DOHH2 (cell line): ENCODE data around the gene CIAO2B.

ENCODE experiments used
- H3F3A ChIP-seq: fragments of 200-600 bp; sonication (generic), shearing (Covaris generic); 2 replicates; pipeline ENCODE4 v1.6.0; 2016; ENCODE audit warnings: antibody characterized with exemption, mild to moderate bottlenecking; ENCODE audit not compliant: control insufficient read depth, insufficient read depth
- H3K27ac ChIP-seq: fragments of 200-600 bp; sonication (generic); 2 replicates; pipeline ENCODE4 v1.5.1; 2014; ENCODE audit warnings: low read depth, mild to moderate bottlenecking, low read length, moderate library complexity
- H3K27me3 ChIP-seq: fragments of 200-600 bp; sonication (generic); 2 replicates; pipeline ENCODE4 v1.6.1; 2014; ENCODE audit warnings: mild to moderate bottlenecking, low read length, mixed read lengths; ENCODE audit not compliant: control insufficient read depth
- H3K36me3 ChIP-seq: fragments of 200-600 bp; sonication (generic); 2 replicates; pipeline ENCODE4 v1.6.1; 2014; ENCODE audit warnings: mild to moderate bottlenecking, low read length, moderate library complexity, mixed read lengths; ENCODE audit not compliant: control insufficient read depth
- H3K4me1 ChIP-seq: fragments of 200-600 bp; sonication (generic); 2 replicates; pipeline ENCODE4 v1.6.1; 2014; ENCODE audit warnings: mild to moderate bottlenecking, low read length, mixed read lengths; ENCODE audit not compliant: control insufficient read depth
- H3K4me2 ChIP-seq: fragments of 200-600 bp; sonication (generic); 2 replicates; pipeline ENCODE4 v1.6.0; 2014; ENCODE audit warnings: mild to moderate bottlenecking, low read length, moderate library complexity
- H3K4me3 ChIP-seq: fragments of 200-600 bp; sonication (generic); 2 replicates; pipeline ENCODE4 v1.5.1; 2014; ENCODE audit warnings: mild to moderate bottlenecking, low read length, mixed read lengths
- H3K79me2 ChIP-seq: fragments of 200-600 bp; sonication (generic); 2 replicates; pipeline ENCODE4 v1.6.1; 2014; ENCODE audit warnings: mild to moderate bottlenecking, low read length, mixed read lengths; ENCODE audit not compliant: control insufficient read depth
- H3K9me2 ChIP-seq: fragments of 200-600 bp; sonication (generic); replicated peaks from 2 replicates; pipeline ENCODE4 v1.6.1; 2014; ENCODE audit warnings: mild to moderate bottlenecking, low read length, mixed read lengths; ENCODE audit not compliant: control insufficient read depth
- H3K9me3 ChIP-seq: fragments of 200-600 bp; sonication (generic); 2 replicates; pipeline ENCODE4 v1.6.1; 2014; ENCODE audit warnings: antibody characterized with exemption, low read length, mixed read lengths; ENCODE audit not compliant: control insufficient read depth, insufficient read depth
- H4K20me1 ChIP-seq: fragments of 200-600 bp; sonication (generic); 2 replicates; pipeline ENCODE4 v1.6.0; 2014; ENCODE audit warnings: low read depth, mild to moderate bottlenecking, antibody characterized with exemption, low read length, moderate library complexity; ENCODE audit not compliant: control insufficient read depth, insufficient read depth
- CTCF ChIP-seq: fragments of 200-600 bp; sonication (generic); IDR thresholded peaks from one replicate; pipeline ENCODE4 v1.5.1; 2014; ENCODE audit warnings: antibody characterized with exemption, mild to moderate bottlenecking, low read depth, low read length; ENCODE audit not compliant: poor library complexity, severe bottlenecking
- EZH2phosphoT487 ChIP-seq: fragments of 200-600 bp; sonication (generic); IDR thresholded peaks from 2 replicates; pipeline ENCODE4 v1.6.1; 2017; ENCODE audit warnings: borderline replicate concordance, mild to moderate bottlenecking, antibody characterized with exemption, low read length, moderate library complexity, mixed read lengths

CIAO2B gene

GRCh38 chr16:66923866-66924265, 10.3 kb downstream of the CIAO2B start:
- no peak overlapping the region for H3K27ac ChIP-seq

GRCh38 chr16:66923247-66923731, 10.9 kb downstream of the CIAO2B start:
- Histone ChIP-seq H3K27me3 (peaks cover 45% of the 10 kb centered on the region), H3K27ac (no peak overlapping the region), H3K79me2 (no peaks in the 10 kb centered on the region), H3K36me3 (no peaks in the 10 kb centered on the region), H3K4me2 (no peak overlapping the region), H3F3A (no peaks in the 10 kb centered on the region), H3K9me2 (no peaks in the 10 kb centered on the region), H3K4me3 (no peak overlapping the region), H3K9me3 (no peaks in the 10 kb centered on the region), H3K4me1 (no peaks in the 10 kb centered on the region), H4K20me1 (no peaks in the 10 kb centered on the region)
- TF ChIP-seq EZH2phosphoT487 (no peak), CTCF (no peak)

More at GRCh38 chr16:66923866-66924265, 10.3 kb downstream of the CIAO2B start:
- Histone ChIP-seq H3K4me1 (no peaks in the 10 kb centered on the region), H3K36me3 (no peaks in the 10 kb centered on the region), H3K27me3 (peaks cover 45% of the 10 kb centered on the region), H3K9me3 (no peaks in the 10 kb centered on the region), H3K79me2 (no peaks in the 10 kb centered on the region), H3F3A (no peaks in the 10 kb centered on the region), H3K4me2 (no peak overlapping the region), H3K4me3 (no peak overlapping the region), H3K9me2 (no peaks in the 10 kb centered on the region), H4K20me1 (no peaks in the 10 kb centered on the region)
- no peak for TF ChIP-seq EZH2phosphoT487
- no peak for TF ChIP-seq CTCF

DNA sequence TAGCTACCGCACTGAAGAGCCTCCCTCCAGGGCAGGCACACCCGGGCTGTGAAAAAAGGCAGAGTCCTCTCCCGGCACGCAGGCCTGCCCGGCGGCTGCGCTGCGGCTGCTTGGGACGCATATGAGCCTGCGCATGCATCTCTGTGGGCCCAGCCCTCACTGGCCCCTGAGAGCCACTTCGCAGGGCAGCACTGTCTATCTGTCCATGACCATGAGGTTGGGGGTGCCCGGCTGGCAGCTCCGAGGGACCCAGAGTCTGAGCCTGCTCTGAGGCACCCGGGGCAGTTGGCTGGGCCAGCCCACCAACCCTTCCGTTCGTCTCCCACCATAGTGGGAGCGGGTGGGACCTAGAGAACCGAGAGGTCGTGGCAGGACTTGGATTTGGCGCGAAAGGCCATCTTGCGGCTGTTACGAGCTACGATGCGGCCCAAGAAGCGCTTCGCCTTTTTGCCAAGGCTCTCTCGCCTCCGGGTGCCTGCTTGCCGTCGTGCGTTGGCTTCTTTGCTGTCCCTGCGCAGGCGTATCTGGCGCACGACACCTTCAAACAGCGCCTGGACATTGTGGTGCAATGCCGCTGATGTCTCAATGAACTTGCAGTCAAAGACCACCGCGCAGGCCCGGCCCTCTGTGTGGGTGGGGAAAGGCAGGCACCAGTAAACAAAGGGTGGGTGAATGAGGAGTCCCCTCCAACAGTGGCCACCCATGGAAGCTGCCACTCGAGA, 12.3 kb downstream of the CIAO2B start:
- Histone ChIP-seq H3F3A (no peaks in the 10 kb centered on the region), H3K27me3 (peaks cover 45% of the 10 kb centered on the region)

More for the DNA sequence above, 12.3 kb downstream of the CIAO2B start:
- H3K79me2 ChIP-seq: no peaks in the 10 kb centered on the region
- no peak overlapping the region for H3K27ac ChIP-seq
- H3K36me3 ChIP-seq: no peaks in the 10 kb centered on the region
- no peaks in the 10 kb centered on the region for H3K4me1 ChIP-seq
- H3K9me2 ChIP-seq: no peaks in the 10 kb centered on the region
- H3K4me2 ChIP-seq: no peak overlapping the region
- H3K4me3 ChIP-seq: no peak overlapping the region
- no peaks in the 10 kb centered on the region for H4K20me1 ChIP-seq
- H3K9me3 ChIP-seq: no peaks in the 10 kb centered on the region
- TF ChIP-seq CTCF (no peak), EZH2phosphoT487 (no peak)
